ENCODE measurements around the gene SLIT1. TPM values are rescaled to one million over a fixed set of nuclear protein-coding genes. Genes with fewer than 3 reads are reported as not detected.
"Not testable (repeated sequence)": the region's sequence is repeated elsewhere in the genome, so short reads cannot be mapped to it uniquely, and the experiment has no call there.

The SLIT1 gene
- total RNA-seq, 1 experiment from 2014 or later: not detected

DNA sequence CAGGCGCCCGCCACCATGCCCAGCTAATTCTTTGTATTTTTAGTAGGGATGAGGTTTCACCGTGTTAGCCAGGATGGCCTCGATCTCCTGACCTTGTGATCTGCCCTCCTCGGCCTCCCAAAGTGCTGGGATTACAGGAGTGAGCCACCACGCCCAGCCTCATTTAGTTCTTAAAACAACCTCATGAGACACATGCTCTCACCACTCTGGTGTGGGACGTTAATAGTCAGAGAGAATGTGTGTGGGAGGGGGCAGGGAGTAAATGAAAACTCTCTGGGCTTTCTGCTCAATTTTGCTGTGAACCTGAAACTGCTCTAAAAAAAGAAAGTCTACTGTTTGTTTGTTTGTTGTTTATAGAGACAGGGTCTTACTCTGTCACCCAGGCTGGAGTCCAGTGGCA is 103.2 kb downstream of the SLIT1 start:
- DNase-seq (ENCODE audit: low spot score): not testable (repeated sequence)

GRCh38 chr10:97081621-97082235 is 104.0 kb downstream of the SLIT1 start:
- DNase-seq (ENCODE audit: low spot score): peak; percentile 71

DNA sequence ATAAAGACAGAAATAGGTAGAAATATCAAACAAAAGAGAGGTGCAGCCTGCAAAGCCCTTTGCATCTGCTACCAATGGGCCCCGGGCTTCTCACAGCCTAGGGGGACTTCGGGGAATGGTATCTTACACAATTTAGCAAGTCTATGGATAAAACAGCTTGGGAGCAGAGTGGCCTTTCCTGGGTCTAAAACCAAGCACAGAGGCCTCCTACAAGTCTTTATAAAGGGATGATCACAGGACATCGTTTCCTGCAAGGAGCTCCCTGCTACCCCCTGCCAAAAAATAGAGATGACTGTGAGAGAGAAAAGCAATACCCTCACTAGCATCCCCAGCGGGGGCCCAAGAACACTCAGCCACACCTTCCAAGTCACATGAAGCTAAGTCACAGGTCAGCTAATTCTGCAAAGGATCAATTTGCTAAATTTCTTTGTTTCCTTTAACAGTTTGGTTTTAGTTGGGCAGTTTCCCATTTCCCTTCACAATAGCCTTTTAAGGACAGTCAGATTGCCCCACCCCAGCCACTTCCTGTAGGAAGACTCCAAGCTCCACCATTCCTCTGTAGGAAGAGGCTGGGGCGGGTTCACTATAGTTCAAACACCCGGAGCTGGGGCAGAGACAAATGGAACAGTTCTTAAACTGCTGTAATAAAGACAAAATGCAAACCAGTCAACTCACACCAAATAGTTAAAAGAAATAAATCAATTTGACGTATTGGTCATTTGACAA is 105.5 kb downstream of the SLIT1 start:
- peak; percentile 27 for DNase-seq (ENCODE audit: low spot score)

GRCh38 chr10:97079448-97079847 is 106.3 kb downstream of the SLIT1 start:
- no peak for DNase-seq (ENCODE audit: low spot score)

- DNase-seq (ENCODE audit: low spot score): no peak
These were observed 106.8 kb downstream of the SLIT1 start for GRCh38 chr10:97078938-97079445.

- no peak for DNase-seq (ENCODE audit: low spot score)
These were observed 107.4 kb downstream of the SLIT1 start for GRCh38 chr10:97078261-97078937.

DNA sequence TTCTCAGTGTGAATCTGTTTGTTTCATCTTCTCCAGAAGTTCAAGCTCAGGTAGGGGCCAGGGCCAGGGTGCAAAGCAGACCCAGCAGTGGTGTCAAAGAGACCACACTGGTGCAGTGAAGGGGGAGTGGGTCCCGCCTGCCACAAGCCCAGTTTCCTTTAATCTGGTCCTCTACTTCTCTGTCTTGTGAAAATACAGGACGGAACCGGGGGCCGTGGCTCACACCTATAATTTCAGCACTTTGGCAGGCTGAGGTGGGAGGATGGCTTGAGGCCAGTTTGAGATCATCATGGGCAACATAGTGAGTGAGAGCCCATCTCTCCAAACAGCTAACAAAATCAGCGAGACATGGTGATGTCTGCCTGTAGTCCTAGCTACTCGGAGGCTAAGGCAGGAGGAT is 109.0 kb downstream of the SLIT1 start:
- DNase-seq (ENCODE audit: low spot score): no peak

DNA sequence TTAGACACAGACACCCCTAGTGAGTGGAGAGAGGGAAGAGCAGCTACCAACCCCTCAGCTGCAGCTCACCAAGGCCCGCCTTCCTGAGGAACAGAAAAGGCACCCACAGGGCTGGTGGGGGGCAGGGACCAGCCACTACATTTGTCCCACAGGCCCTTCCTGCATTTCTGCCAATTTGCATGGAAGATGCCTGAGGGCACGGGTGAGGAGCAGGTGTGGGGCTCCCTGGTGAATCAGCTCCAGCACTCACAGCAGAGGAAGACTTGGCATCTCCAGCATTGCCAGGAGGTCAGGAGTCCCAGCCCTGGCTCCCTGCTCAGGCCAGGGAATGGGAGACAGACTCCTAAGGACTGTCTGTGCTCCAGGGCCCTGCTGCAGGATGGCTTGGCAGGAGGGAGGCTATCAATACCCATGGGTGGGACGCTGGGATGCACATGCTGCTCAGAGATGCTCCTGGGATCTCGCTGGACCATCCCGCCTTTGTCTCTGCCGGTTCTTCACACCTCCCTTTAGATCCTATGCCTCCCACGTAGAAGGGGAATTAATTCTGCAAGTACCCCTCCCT is 109.7 kb downstream of the SLIT1 start:
- no peak for DNase-seq (ENCODE audit: low spot score)

GRCh38 chr10:97075421-97075820 is 110.3 kb downstream of the SLIT1 start:
- no peak for DNase-seq (ENCODE audit: low spot score)

GRCh38 chr10:97074256-97075145 is 111.3 kb downstream of the SLIT1 start:
- no peak for DNase-seq (ENCODE audit: low spot score)

GRCh38 chr10:97072851-97073665 is 112.7 kb downstream of the SLIT1 start:
- DNase-seq (ENCODE audit: low spot score): peak; percentile 82

DNA sequence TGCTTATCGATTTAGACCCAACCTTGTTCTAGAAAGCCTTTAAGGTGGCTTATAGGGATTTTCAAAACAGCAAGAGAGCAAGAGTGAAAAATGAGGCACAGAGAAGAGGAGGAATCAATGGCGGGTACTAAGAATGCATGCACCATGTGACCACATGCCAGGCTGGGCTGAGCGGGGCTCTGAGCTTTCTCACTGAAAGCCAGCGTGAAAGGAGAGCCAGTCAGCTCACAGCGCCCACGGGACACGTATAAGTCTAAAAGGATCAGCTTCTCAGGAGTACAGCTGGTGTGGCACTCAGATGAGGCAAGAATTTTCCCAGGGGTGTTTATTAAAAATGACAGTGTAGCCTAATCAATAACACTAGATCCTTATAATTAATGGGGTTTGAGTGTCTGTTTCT is 114.3 kb downstream of the SLIT1 start:
- DNase-seq (ENCODE audit: low spot score): no peak

DNA sequence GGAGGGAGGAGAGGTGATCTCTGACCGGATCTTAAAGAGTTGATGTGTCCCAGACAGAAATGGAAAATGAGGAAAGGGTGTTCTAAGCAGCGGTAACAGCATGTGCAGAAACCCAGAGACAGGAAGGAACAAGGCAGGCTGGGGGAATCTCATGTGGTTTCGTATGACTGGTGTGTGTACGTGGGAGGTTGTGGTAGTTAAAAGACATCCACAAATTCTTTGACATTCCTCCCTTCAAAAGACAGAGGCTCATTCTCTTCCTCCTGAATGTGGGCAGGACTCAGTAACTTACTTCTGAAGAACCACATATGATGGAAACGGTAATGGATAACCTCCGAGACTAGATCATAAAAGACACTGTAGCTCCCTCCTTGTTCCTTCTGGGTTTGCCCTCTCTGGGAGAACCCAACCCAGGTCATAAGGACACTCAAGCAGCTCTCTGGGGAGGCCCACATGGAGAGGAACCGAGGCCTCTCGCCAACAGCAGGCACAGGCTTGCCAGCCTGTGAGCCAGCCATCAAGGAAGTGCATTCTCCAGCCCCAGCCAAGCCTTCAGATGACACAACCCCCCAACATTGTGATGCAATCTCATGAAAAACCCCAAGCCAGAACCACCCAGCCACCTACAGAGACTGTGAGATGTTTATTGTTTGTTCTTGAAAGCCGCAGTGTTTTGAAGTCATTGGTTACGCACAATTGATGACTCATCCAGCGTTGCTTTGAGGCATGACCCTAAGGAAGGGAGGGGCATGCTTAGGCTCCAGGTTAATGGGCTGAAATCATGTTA is 116.0 kb downstream of the SLIT1 start:
- DNase-seq (ENCODE audit: low spot score): no peak

DNA sequence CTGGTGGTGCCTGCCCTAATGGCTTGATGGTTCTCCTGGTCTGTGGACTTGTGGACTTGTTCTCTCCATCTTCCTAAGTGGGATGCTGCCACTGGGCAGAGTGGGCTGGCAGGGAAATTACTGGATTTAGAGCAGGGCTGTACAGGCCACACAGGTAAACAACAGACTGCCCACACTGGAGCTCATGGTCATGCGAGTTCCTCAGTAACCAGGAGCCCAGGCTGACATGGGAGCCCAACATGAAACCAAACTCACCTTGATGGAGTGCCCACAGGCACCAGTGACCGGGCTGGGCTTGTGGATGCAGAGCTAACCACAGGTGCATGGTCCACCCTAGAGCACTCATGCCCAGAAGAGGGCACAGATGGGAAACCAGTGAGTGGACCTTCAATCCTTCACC is 116.7 kb downstream of the SLIT1 start:
- DNase-seq (ENCODE audit: low spot score): no peak

DNA sequence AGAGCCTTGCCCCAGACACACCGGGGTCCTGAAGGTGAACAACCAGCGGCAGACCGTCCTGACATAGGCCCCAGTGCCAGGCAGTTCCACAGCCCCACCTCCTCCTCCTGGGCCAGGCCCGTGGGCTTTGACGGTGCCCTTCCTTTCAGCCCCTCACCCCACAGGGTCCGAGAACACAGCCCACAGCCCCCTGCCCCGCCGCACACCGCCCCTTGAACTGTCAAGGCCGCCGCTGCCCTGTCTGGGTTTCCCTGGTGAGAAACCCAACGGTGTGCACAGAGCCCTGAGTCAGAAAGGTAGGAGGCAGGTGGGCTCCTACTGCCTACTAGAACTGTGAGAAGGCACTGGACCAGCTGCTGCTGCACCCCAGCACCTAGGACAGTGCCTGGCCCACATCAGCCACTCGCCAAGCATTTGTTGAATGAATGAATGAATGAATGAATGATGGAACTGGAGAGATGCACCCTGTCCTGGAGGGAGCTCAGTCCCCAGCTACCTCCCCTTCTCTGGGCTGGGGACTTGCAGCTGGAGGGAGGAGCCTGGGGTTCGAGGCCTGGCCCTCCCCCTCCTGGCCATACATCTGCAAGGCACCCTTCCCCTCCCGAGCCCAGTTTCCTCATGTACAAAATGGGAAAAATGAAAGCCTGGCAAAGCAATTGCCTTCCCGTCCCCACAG is 117.9 kb downstream of the SLIT1 start:
- DNase-seq (ENCODE audit: low spot score): no peak

- no peak for DNase-seq (ENCODE audit: low spot score)
These were observed 118.7 kb downstream of the SLIT1 start for GRCh38 chr10:97066877-97067555.

GRCh38 chr10:97065686-97066660 is 119.8 kb downstream of the SLIT1 start:
- DNase-seq (ENCODE audit: low spot score): no peak
